B cell (primary cell): ENCODE measurements around the gene PPL.

ENCODE experiments used
- CTCF ChIP-seq: fragments of 200-600 bp; IDR thresholded peaks from one replicate; pipeline ENCODE4 v1.8.0; 2022; ENCODE audit warnings: antibody characterized with exemption, mild to moderate bottlenecking
- EZH2 ChIP-seq: IDR thresholded peaks from 2 replicates; pipeline ENCODE4 v1.6.1; 2012; ENCODE audit warnings: borderline replicate concordance, low read depth, mild to moderate bottlenecking, moderate library complexity, low read length; ENCODE audit not compliant: insufficient read depth, poor library complexity, severe bottlenecking

- TF ChIP-seq CTCF: no peak
- no peak for TF ChIP-seq EZH2
These were observed 32.0 kb upstream of the PPL start for GRCh38 chr16:4968879-4969483.
